ENCODE measurements around the gene ZNF606.

Gene ZNF606

GRCh38 chr19:58002384-58003173 is at the start of gene ZNF606:
Gene ZNF606 (minus strand): TSS chr19:58002820. CDS start chr19:58001319, 1,501 bp downstream.
- peak; percentile 95 for DNase-seq (ENCODE audit: low spot score)
- TF ChIP-seq CTCF (IDR thresholded peaks at IDR 0.05; ENCODE audit: extremely low read depth, insufficient read depth, missing control alignments) = no peak
- in situ Hi-C loops (cut with MboI; ENCODE audit: low pct_unique_long_range_greater_than_20kb, low sequenced_read_pairs, unreplicated experiment) = no loop called here

- no peak for DNase-seq (ENCODE audit: low spot score)
- in situ Hi-C loops (cut with MboI; ENCODE audit: low pct_unique_long_range_greater_than_20kb, low sequenced_read_pairs, unreplicated experiment) = no loop called here
- TF ChIP-seq CTCF (IDR thresholded peaks at IDR 0.05; ENCODE audit: extremely low read depth, insufficient read depth, missing control alignments) = no peak
These were observed 49.6 kb upstream of the ZNF606 start for GRCh38 chr19:58052256-58052655.

GRCh38 chr19:58047672-58048071 is 45.1 kb upstream of the ZNF606 start:
- no peak for DNase-seq (ENCODE audit: low spot score)
- no peak for TF ChIP-seq CTCF (IDR thresholded peaks at IDR 0.05; ENCODE audit: extremely low read depth, insufficient read depth, missing control alignments)
- in situ Hi-C loops (cut with MboI; ENCODE audit: low pct_unique_long_range_greater_than_20kb, low sequenced_read_pairs, unreplicated experiment) = no loop called here

GRCh38 chr19:58046856-58047255 is 44.2 kb upstream of the ZNF606 start:
- in situ Hi-C loops (cut with MboI; ENCODE audit: low pct_unique_long_range_greater_than_20kb, low sequenced_read_pairs, unreplicated experiment) = no loop called here
- no peak for TF ChIP-seq CTCF (IDR thresholded peaks at IDR 0.05; ENCODE audit: extremely low read depth, insufficient read depth, missing control alignments)
- DNase-seq (ENCODE audit: low spot score) = no peak

- no peak for DNase-seq (ENCODE audit: low spot score)
- in situ Hi-C loops (cut with MboI; ENCODE audit: low pct_unique_long_range_greater_than_20kb, low sequenced_read_pairs, unreplicated experiment) = no loop called here
- no peak for TF ChIP-seq CTCF (IDR thresholded peaks at IDR 0.05; ENCODE audit: extremely low read depth, insufficient read depth, missing control alignments)
These were observed 42.9 kb upstream of the ZNF606 start for GRCh38 chr19:58045411-58046050.

- DNase-seq (ENCODE audit: low spot score) = no peak
- TF ChIP-seq CTCF (IDR thresholded peaks at IDR 0.05; ENCODE audit: extremely low read depth, insufficient read depth, missing control alignments) = no peak
- in situ Hi-C loops (cut with MboI; ENCODE audit: low pct_unique_long_range_greater_than_20kb, low sequenced_read_pairs, unreplicated experiment) = no loop called here
These were observed 42.3 kb upstream of the ZNF606 start for GRCh38 chr19:58044886-58045285.
